Measurements from ENCODE around the gene INTS12.

INTS12 gene

GRCh38 chr4:105679186-105679585 lies 29.3 kb downstream of the INTS12 start:
- no peak for DNase-seq

DNA sequence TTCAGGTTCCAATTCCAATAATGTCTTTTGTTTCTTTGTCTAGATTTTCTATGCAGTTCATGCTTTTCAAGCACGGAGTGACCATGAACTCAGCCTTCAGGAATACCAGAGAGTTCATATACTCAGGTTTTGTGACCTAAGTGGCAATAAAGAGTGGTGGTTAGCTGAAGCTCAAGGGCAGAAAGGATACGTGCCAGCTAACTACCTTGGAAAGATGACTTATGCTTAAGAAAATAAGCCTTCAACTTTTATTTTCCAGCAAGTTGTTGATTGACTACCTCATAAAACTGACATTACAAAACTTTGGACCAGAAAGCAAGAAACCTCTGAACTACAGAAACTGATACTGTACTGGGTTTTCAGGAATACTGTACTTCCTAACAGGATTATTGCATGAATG lies 30.8 kb downstream of the INTS12 start:
- DNase-seq: no peak

DNA sequence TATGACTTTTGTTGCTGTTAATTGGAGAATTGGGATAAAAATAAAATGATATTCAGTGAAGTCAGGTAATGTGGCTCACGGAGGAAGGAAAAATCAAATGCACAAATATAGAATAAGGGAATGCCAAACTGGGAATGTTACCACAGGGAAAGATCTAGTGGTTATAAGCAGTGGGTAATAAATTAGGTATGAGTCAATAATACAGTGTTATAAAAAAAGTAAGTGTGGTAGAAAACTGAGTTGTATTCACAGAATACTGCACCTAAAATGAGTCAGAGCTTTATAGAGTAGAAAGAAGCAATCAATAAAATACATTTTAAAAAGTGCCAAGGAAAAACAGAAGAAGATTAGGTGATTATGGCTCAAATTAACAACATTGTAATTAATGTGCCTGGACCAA lies 34.5 kb downstream of the INTS12 start:
- no peak for DNase-seq

DNA sequence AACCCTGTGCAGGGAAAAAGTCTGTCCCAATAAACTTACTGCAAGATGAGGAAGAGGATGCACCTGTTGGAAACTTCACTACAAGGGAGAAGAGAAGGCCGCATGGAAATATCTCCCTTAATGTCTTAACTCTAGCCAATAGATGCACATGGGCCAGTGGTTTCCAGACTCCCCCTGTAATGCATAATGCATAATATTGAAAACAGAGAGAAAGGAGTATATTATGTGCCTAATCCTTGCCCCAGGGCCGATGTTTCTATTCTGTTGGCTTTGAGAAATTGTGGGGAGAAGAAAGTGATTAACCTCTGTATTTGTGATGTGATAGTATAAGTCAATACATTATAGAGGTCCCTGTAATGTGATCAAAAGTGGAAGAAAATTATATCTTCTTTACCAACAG lies 37.2 kb downstream of the INTS12 start:
- DNase-seq: no peak

DNA sequence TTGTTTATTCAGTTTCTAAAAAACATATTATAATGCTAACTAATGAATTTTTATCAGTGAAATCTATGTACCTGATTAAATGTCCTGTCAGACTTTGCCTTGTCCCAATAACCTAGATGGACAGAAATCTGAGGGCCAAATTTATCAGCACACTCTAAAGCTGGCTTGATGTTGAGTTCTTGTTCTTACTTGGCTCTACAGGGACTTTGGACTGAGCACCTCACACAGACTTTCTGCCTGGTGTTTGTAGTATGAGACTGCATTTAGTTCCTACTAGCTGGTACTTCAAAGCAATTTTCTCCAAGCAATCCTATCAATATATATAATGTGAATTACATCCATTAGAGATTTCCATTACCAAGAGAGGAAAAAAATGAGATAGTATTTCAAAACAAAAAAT lies 37.8 kb downstream of the INTS12 start:
- DNase-seq: no peak

DNA sequence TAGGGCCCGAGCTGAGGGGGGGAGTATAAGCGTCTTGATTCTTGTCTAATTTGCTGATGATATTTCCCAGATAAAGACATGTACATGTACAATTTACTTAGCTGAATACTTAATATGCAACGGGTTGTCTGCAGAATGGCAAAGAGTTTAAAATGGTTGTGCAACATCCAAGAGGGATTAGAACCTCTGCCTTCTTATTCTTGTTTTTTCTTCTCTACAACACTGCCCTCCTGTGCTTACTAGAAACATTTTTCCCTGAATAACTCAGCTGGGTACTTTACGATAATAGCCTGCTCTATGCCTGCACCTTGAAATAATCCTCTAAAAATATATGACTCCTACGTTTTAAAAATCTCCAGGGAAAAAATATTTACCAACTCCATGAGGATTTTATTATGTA lies 41.8 kb downstream of the INTS12 start:
- DNase-seq: no peak

DNA sequence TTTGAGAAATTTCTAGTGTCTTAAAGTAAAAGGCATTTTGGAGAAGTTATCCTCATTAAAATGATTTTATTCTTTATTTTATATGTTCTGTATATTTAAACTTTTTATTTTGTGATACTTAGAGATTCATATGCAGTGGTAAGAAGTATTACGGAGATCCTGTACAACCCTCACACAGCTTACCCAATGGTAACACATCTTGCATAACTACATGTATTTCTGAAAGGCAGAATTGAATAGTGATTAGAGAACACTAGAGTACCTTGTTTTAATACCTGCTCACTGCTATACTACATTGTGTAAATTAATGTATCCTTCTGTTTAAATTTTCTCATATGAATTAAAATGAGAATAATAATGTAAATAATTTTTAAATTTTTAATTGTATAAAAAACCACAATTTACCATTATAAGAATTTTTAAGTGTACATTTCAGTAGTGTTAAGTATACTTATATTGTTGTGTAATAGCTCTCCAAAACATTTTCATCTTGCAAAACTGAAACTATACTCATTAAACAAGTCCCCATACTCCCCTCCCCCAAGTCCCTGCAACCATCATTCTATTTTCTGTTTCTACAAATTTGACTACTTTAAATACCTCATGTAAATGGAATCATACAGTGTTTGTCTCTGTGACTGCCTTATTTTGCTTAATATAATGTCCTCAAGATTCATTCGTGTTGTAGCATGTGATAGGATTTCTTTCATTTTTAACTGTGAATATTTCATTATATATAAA lies 45.4 kb downstream of the INTS12 start:
- no peak for DNase-seq

- DNase-seq: no peak
Observed at GRCh38 chr4:105661028-105661427, 47.5 kb downstream of the INTS12 start.

GRCh38 chr4:105659190-105659589 lies 49.3 kb downstream of the INTS12 start:
- DNase-seq: no peak

GRCh38 chr4:105657117-105657765 lies 51.2 kb downstream of the INTS12 start:
- DNase-seq: no peak

DNA sequence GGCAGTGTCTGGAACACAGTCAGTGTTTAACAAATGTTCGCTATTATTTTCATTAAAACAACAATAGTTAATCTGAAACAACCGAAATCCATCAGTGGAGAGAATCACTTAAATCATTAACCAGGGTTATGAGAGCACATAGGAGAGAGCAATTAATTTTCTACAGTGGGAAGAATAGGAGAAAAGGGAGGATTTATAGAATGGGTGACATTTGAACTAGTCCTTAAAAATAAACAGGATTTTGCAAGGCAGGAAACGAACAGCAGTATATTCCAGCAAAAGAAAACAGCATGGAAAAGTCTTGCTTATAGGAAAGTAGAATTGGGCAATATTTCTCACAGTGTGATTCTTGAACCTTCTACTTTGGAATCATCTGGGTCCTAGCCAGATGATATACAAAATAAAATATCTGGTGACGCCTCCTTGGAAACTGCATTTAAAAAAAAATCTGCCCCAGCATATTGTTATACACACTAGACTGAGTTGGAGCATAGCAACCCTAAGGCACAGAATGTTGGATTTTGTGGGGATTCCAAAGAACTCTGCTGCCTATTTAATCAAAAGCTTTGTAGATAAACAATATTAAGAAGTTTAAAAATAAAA lies 56.1 kb downstream of the INTS12 start:
- DNase-seq: no peak

DNA sequence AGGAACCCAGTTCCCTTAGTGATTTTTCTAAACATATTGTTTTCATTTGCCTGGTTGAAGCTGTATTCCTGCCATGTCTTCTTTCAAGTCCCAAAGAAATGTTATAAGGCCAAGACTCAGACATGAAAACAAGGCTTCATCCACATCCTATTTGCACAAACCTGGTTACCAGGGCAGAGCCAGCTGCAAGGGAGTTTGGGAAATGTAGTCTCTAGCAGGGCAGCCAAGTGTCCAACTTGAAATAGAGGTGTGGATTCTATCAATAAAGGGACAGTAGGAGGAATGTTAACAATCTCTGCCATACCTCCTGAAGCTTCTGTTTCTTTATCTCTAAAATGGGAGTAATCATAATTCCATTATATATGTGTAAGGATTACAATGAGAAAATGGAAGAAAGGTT lies 56.6 kb downstream of the INTS12 start:
- no peak for DNase-seq

GRCh38 chr4:105650190-105650589 lies 58.3 kb downstream of the INTS12 start:
- no peak for DNase-seq

- no peak for DNase-seq
Observed at GRCh38 chr4:105645440-105645839, 63.0 kb downstream of the INTS12 start.

GRCh38 chr4:105644257-105644656 lies 64.2 kb downstream of the INTS12 start:
- DNase-seq: no peak

- DNase-seq: no peak
Observed at GRCh38 chr4:105641845-105642244, 66.6 kb downstream of the INTS12 start.

DNA sequence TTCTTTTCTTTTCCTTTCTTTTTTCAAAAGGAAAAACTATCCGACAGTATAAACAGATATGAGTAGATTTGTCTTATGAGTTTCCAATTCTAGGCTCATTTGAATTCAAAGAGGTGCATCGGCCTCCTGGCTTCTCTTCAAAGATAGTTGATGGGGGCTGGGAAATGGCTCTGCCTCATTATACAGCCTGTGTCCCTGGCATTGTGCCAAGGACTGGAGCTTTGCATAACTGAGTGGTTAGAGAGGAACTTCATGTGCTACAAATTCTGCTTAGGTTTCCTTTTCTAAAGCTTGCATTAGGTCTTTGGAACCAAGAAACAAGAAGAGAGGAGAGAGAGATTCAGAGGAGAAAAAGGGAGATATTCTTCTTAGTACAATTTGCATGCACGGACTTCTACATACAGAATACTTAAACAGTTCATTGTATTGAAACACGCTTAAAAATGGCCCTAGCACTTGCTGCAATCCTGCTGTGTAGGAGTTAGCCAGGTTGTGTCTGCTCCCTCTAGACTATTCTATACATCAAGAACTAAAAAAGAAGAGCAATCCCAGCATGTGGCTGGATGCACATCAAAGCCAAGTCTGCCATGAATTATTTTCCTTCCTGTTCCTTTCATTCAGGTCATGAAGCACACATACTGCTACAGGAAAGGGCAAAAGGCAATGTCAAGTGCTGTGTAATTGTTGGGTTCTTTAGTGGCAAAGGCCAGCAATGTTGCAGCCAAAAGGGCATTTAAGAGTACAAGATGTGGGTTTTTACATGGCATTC lies 70.9 kb downstream of the INTS12 start:
- DNase-seq: no peak

- no peak for DNase-seq
Observed at GRCh38 chr4:105634402-105635080, 73.9 kb downstream of the INTS12 start.

DNA sequence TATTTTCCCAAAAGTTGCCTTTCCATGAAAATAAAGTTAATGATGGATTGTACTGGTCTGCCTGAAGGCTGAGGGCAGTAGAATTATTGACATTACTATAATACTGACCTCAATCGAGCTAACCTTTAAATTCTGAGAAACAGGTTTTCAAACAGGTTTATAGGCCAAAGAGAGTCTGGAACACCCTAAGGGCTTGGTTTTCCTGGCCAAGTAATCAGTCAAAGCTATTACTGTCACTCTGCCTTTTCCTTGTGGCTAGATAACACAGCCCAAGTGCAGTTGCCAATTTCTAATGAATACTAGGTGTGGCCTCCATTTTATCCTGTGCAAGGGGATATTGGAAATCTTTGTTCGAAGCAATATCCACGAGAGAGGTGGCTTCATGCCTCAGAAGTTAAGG lies 75.2 kb downstream of the INTS12 start:
- no peak for DNase-seq

All from stimulated activated CD8-positive, alpha-beta memory T cell treated with anti-CD3 and anti-CD28 coated beads, Interleukin-4, amount 100 ng/mL, for 48 hours (primary cell).